Jurkat, Clone E6-1 (cell line): ENCODE measurements around the gene GLIS2. TPM values are rescaled to one million over a fixed set of nuclear protein-coding genes. Genes with fewer than 3 reads are reported as not detected.

Experiments
- DNase-seq: peaks from one replicate; pipeline ENCODE4 v3.0.0-alpha.2; 2011; ENCODE audit warnings: low read depth, low spot score
- H3K4me3 ChIP-seq: 2 replicates; pipeline ENCODE4 v1.5.1; 2011; ENCODE audit warnings: mild to moderate bottlenecking, low read length, control low read depth, moderate library complexity
- polyA plus RNA-seq: library from polyadenylated mRNA; unstranded; fragments of >200 nt; gene quantifications from one replicate; pipeline ENCODE4 v1.2.1, GENCODE V29; 2012; ENCODE audit warnings: missing spikeins; ENCODE audit not compliant: insufficient read length, insufficient read depth

GLIS2 gene
- polyA plus RNA-seq, result 1.3 TPM

GRCh38 chr16:4315186-4316107 lies at the start of gene GLIS2:
GLIS2 (plus strand) TSS chr16:4316067; CDS start chr16:4332281, 16,214 bp downstream.
- peak within 1 kb of the TSS; percentile 16; the same call in 1 of the 2 replicates for H3K4me3 ChIP-seq
- DNase-seq, result no peak

DNA sequence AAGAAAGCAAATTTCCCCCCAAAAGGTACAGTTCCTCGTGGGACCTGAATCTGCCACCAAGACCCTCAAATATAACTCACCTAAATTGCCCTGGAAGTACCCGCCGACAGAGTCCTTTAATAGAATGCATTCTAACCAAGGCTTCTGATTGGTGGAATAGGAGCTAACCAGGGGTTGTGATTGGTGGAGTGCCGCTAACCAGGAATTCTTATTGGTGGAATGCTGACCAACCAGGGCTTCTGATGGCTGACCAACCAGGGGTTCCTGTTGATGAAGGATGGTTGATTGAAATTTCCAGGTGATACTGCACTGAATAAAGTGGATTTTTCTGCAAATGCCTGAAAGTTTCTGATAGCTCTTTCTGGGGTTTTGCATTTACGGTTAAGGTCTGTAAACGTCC lies 49.5 kb upstream of the GLIS2 start:
- DNase-seq, result peak; percentile 60
- no peak overlapping the region for H3K4me3 ChIP-seq

- H3K4me3 ChIP-seq, result no peak overlapping the region
- no peak for DNase-seq
Measured at GRCh38 chr16:4270091-4270490, 45.8 kb upstream of the GLIS2 start.

DNA sequence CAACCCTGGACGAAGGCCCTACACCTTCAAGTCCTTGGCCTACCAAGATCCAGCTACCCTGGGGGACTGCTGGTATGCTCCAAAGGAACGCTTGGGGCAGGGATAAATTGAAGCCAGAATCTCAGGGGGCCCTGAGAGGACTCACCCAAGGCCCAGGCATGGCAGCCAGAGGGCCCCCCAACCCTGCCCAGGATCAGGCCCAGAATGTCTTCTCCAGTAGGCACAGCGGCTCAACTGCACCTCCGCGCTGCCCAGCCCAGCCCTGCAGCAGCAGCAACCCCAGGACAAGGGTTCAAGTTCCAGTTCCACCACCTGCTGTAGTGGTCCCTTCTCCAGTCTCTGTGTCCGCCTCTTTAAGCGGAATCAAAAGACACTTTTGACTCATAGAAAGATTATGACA lies 45.3 kb upstream of the GLIS2 start:
- no peak for DNase-seq
- peak overlapping the region; percentile 81 for H3K4me3 ChIP-seq

DNA sequence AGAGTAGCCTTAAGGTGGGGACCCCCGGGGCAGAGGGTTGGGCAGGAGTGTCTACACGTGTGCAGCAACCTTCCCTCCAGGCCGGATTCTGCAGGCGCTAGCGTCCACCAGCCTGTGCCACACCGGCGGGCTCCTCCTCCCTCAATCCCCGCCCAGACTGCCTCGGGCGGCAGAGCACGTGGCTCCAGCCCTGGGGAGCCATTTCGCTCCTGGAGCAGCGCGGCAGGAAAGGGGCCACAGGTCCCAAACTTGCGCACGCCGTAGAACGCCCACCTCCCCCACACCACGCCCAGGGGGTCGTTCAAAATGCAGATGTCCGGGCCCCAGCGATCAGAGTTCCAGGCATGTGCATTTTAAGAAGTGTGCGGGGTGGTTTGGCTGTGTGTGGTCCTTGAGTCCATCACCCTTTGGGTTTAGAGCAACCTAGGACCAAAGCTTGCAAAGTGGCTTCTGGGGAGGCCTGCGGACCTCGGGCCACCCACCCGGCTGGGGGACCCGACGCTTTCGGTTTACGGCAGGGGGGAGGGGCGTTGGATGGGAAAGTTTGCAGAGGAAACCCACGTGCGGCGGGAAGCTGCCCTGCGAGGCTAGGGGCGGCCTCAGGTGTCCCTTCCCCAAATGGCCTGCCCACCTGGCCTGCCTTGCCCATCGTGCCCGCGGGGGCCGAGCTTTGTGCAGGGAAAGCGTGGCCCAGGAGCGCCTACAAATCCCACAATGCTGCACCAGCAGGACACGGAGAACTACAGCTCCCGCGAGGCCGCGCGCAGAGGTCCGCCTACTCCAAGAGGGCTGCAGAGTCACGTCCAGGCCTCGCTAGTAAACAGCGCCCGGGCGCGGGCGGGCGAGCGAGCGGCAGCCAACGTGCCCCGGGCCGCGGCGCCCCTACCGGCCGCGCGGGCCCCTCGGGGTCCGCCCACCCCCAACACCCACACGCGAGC lies 44.4 kb upstream of the GLIS2 start:
- DNase-seq, result peak; percentile 91
- peak overlapping the region; percentile 81 for H3K4me3 ChIP-seq

GRCh38 chr16:4272114-4272956 lies 43.5 kb upstream of the GLIS2 start:
- DNase-seq, result peak; percentile 35

GRCh38 chr16:4273858-4274311 lies 42.0 kb upstream of the GLIS2 start:
- DNase-seq, result no peak
- peak overlapping the region; percentile 81 for H3K4me3 ChIP-seq

More at GRCh38 chr16:4272114-4272956, 43.5 kb upstream of the GLIS2 start:
- peak overlapping the region; percentile 81 for H3K4me3 ChIP-seq

DNA sequence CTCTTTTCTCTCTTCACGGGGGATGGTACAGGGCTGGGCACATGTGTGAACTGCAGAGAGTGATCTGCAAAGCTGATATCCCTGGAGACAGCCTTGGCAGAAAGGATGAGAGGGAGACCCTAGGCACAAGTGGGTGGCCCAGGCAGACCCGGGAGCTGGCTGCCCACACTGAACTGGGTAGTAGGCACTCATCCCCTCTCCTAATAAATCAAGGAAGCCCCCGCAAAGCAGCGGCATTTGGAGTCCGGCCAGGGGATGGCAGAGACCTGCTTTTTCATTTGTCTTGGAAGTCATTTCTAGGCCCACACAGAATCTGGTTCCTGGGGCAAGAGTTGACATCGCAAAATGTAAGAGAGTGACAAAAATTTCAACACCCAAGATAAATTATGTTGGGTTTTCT lies 40.0 kb upstream of the GLIS2 start:
- H3K4me3 ChIP-seq, result no peak overlapping the region
- no peak for DNase-seq

GRCh38 chr16:4277987-4278513 lies 37.8 kb upstream of the GLIS2 start:
- DNase-seq, result no peak
- H3K4me3 ChIP-seq, result no peak overlapping the region

- no peak for DNase-seq
- H3K4me3 ChIP-seq, result no peak overlapping the region
Measured at GRCh38 chr16:4280625-4281024, 35.2 kb upstream of the GLIS2 start.

DNA sequence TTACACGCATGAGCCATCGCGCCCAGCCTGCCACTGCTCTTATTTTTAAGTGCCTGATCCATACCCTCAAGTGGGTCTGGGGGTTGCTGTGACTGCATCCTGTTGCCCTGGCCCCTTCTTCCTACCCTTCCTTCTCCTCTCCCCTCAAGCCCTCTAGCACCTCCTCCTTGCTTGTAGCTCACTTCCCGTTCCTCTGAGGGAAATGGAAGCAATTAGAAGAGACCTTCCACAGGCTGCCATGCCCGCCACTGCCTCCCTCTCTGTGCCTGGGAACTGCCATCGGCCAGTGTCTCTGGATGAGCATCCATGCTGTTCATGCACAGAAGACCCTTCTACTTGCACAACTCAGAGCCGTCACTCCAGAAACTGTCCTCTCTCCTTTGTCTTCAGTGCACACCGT lies 32.4 kb upstream of the GLIS2 start:
- no peak overlapping the region for H3K4me3 ChIP-seq
- DNase-seq, result no peak

DNA sequence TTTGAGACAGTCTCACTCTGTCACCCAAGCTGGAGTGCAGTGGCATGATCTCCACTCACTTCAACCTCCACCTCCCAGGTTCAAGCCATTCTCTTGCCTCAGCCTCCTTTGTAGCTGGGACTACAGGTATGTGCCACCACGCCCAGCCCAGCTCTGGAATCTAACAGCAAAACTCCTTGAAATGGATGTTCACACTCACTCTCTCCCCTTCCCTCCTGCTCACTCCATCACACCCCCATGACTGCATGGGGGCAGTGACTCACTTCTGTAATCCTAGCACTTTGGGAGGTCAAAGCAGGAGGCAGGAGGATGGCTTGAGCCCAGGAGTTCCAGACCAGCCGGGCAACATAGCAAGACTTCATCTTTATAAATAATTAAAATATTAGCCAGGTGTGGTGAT lies 31.9 kb upstream of the GLIS2 start:
- DNase-seq, result no peak
- no peak overlapping the region for H3K4me3 ChIP-seq

DNA sequence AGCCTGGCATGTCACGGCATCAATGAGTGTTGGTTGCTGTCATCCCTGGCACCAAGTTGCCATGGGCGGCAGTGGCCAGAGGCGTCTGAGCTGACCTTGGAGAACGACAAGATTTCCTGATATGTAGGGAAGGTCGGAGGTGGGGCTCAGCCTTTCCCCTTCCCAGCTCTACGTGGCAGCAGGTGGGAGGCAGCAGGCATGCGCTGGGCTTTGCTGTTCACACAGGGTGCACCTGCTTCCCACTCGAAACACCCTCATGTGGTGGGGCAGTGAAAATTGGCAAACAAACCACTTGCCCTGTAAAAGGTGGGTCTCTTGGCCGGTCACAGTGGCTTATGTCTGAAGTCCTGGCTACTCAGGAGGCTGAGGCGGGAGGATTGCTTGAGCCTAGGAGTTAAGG lies 30.7 kb upstream of the GLIS2 start:
- DNase-seq, result no peak
- H3K4me3 ChIP-seq, result no peak overlapping the region

- no peak overlapping the region for H3K4me3 ChIP-seq
- peak; percentile 36 for DNase-seq
Measured at GRCh38 chr16:4288148-4288921, 27.5 kb upstream of the GLIS2 start.

DNA sequence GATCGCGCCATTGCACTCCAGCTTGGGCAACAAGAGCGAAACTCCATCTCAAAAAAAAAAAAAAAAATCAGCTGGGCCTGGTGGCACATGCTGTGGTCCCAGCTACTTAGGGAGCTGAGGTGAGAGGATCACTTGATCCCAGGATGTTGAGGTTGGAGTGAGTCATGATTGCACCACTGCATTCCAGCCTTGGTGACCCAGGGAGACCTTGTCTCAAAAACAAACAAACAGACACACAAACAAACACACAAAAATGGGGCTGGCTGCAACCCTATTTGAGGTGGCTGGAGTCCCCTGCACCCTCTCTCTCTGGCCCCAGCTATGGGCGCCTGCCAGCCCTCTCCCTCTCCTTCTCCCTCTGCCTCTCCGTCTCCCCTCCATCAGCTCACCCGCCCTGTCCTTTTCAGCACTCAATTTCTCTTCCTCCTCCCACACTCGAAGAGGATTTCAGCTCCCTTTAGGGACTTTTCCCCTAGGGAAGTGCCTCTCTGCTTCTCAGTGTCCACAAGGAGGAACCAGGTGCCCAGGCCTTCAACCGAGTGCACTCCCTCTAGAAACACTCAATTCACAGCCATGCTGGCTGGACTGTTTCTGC lies 25.5 kb upstream of the GLIS2 start:
- DNase-seq, result no peak
- H3K4me3 ChIP-seq, result no peak overlapping the region

DNA sequence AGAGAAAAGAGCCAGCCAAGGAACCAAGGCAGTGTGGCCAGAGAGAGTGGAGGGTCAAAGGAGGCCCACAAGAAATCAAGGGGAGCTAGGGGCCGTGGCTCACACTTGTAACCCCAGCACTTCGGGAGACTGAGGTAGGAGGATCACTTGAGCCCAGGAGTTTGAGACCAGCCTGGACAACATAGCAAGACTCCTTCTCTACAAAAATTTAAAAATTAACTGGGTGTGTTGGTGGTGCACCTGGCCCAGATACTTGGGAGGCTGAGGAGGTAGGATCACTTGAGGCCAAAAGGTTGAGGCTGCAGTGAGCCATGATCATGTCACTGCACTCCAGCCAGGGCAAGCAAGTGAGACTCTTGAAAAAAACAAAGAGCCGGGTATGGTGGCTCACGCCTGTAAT lies 24.2 kb upstream of the GLIS2 start:
- DNase-seq, result no peak
- no peak overlapping the region for H3K4me3 ChIP-seq

- H3K4me3 ChIP-seq, result no peak overlapping the region
- DNase-seq, result no peak
Measured at GRCh38 chr16:4293181-4293716, 22.6 kb upstream of the GLIS2 start.
